ENCODE measurements around the gene FEN1.

Gene FEN1

DNA sequence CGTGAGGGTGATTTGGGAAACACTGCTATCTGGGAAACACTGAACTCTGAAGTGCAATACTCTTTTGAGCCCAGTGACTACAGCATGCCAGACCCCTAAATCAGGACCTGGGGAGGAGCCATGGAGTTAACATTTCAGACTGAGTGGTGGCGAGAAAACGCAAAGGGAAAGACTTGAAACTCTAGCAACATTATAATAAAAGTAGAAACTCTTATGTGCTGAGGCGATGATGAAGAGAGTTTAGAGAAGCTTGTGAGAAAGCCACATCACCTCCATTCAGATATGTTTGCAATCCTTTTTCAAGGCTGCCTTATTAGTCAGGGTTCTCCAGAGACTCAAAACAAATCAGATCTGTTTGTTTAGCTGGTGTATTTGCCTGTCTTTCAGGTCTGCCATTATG, 1.9 kb downstream of the FEN1 start:
- TF ChIP-seq, protein P1, sequence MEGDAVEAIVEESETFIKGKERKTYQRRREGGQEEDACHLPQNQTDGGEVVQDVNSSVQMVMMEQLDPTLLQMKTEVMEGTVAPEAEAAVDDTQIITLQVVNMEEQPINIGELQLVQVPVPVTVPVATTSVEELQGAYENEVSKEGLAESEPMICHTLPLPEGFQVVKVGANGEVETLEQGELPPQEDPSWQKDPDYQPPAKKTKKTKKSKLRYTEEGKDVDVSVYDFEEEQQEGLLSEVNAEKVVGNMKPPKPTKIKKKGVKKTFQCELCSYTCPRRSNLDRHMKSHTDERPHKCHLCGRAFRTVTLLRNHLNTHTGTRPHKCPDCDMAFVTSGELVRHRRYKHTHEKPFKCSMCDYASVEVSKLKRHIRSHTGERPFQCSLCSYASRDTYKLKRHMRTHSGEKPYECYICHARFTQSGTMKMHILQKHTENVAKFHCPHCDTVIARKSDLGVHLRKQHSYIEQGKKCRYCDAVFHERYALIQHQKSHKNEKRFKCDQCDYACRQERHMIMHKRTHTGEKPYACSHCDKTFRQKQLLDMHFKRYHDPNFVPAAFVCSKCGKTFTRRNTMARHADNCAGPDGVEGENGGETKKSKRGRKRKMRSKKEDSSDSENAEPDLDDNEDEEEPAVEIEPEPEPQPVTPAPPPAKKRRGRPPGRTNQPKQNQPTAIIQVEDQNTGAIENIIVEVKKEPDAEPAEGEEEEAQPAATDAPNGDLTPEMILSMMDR (conservative IDR thresholded peaks at IDR 0.05; ENCODE audit: low read depth, low read length), result no peak
- DNase-seq (ENCODE audit: low read depth), result no peak
- H3K4me3 ChIP-seq (ENCODE audit: low read length), result no peak overlapping the region

DNA sequence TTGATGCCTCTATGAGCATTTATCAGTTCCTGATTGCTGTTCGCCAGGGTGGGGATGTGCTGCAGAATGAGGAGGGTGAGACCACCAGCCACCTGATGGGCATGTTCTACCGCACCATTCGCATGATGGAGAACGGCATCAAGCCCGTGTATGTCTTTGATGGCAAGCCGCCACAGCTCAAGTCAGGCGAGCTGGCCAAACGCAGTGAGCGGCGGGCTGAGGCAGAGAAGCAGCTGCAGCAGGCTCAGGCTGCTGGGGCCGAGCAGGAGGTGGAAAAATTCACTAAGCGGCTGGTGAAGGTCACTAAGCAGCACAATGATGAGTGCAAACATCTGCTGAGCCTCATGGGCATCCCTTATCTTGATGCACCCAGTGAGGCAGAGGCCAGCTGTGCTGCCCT, 2.7 kb downstream of the FEN1 start:
- TF ChIP-seq, protein P1 (conservative IDR thresholded peaks at IDR 0.05; ENCODE audit: low read depth, low read length), result no peak

DNA sequence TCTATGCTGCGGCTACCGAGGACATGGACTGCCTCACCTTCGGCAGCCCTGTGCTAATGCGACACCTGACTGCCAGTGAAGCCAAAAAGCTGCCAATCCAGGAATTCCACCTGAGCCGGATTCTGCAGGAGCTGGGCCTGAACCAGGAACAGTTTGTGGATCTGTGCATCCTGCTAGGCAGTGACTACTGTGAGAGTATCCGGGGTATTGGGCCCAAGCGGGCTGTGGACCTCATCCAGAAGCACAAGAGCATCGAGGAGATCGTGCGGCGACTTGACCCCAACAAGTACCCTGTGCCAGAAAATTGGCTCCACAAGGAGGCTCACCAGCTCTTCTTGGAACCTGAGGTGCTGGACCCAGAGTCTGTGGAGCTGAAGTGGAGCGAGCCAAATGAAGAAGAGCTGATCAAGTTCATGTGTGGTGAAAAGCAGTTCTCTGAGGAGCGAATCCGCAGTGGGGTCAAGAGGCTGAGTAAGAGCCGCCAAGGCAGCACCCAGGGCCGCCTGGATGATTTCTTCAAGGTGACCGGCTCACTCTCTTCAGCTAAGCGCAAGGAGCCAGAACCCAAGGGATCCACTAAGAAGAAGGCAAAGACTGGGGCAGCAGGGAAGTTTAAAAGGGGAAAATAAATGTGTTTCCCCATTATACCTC, 3.3 kb downstream of the FEN1 start:
- H3K4me3 ChIP-seq (ENCODE audit: low read length), result no peak overlapping the region
- DNase-seq (ENCODE audit: low read depth), result no peak
- TF ChIP-seq, protein P1 (conservative IDR thresholded peaks at IDR 0.05; ENCODE audit: low read depth, low read length), result no peak

More for the DNA sequence above, 2.7 kb downstream of the FEN1 start:
- DNase-seq (ENCODE audit: low read depth), result no peak
- H3K4me3 ChIP-seq (ENCODE audit: low read length), result no peak overlapping the region

DNA sequence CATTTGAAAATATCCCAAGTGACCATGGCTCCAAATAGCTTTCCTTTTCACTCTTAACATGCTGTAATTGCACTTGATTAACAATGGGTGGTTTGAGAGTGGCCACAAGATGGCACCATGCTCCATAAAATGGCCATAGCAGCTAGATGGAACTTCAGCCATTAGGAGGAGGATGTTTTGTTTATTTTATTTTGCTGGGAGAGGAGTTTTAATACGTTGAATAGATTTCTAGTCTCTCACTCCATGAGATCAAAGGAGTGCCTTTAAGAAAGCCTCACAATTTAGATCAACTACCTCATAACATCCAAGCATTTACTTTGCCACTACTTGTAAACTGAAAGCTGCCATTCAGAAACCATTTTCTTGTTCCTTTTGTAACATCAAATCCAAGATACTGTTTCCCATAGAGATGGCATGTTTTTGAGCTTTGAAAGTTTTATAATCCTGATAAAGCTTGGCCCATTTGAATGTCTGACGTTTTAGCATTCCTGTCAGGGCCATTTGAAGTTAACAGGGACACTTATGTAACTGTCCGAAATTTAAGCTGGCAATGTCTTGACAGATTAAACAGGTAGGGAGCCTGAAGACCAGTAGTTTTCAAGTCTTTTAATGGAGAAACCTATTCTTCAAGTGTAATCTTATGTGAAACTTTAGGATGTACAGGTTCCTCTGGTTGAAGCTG, 4.7 kb downstream of the FEN1 start:
- TF ChIP-seq, protein P1 (conservative IDR thresholded peaks at IDR 0.05; ENCODE audit: low read depth, low read length), result peak; percentile 83
- no peak overlapping the region for H3K4me3 ChIP-seq (ENCODE audit: low read length)
- no peak for DNase-seq (ENCODE audit: low read depth)

DNA sequence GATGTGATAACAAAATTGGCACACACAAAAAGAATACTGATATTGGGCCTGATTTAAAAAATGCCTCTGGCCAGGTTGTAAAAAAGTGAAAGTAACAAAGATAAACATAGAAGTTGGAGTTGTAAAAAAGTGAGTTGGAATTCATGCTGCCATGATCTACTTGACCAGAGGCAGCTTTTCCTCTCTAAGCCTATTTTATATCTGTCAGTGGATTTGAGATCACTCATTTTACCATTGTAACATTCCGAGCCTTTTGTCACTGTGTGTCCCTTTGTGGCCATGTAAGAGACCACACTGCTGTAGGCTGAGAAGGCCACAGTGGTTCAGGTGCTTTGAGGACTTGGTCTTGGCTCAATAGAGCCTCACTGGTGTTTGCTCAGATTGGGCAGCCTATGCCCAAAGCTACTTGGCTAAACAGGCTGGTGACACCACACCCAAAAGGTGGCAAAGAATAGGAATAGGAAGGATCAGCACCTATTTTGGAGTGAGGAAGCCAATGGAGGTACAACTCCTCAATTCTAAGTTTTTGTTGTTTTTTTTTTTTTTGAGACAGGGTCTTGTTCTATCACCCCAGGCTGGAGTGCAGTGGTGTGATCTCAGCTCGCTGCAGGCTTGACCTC, 7.1 kb downstream of the FEN1 start:
- no peak for DNase-seq (ENCODE audit: low read depth)
- TF ChIP-seq, protein P1 (conservative IDR thresholded peaks at IDR 0.05; ENCODE audit: low read depth, low read length), result no peak
- H3K4me3 ChIP-seq (ENCODE audit: low read length), result no peak overlapping the region

DNA sequence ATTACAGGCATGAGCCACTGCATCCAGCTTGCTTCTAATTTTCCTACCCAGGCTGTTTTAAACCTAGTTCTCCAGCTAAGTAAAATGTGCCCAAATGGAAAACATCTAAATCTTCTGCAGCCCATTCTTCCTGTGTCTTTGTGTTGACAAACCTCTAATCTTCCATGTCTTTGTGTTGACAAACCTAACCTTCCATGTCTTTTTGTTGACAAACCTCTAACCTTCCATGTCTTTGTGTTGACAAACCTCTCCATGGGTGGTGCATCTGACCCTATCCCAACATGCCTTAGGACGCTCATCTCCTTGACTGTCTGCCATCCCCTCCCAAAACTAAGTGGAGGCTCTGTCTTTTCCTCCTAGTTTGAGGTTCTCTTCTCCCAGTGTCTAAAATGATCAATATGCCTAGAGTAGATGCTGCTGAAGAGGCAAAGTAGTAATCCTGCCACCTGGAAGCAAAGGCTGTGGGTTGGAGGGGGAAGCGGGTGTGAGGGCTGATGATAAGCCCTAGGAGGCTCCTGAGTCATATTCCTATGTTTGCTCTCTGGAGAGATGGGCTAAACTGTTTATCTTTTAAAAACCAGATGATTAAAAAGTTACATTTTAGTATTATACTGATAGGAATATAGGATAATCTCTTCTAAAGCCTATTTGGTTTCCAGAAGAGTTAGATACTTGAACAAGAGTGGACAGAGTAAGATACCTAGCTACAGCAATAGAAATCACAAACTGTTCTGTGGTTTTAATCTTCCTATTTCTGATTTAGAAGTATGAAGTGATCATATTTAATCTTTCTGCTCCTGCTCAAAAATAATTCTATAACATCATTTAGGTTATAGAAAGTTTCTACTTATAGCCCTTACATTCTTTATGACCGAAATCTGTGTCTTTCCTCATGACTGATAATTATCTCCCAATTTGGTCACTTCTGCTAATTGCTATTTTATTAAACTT, 7.9 kb downstream of the FEN1 start:
- no peak for DNase-seq (ENCODE audit: low read depth)
- no peak overlapping the region for H3K4me3 ChIP-seq (ENCODE audit: low read length)
- TF ChIP-seq, protein P1 (conservative IDR thresholded peaks at IDR 0.05; ENCODE audit: low read depth, low read length), result no peak
